GM21447 (cell line): ENCODE results near the gene CDK15.
"Not testable (repeated sequence)": the region's sequence is repeated elsewhere in the genome, so short reads cannot be mapped to it uniquely, and the experiment has no call there.

Experiments used
- ATAC-seq: cut with Tn5 transposase; IDR thresholded peaks from one replicate; pipeline ENCODE4 v1.9.1; 2021; ENCODE audit not compliant: unreplicated experiment

Gene CDK15

DNA sequence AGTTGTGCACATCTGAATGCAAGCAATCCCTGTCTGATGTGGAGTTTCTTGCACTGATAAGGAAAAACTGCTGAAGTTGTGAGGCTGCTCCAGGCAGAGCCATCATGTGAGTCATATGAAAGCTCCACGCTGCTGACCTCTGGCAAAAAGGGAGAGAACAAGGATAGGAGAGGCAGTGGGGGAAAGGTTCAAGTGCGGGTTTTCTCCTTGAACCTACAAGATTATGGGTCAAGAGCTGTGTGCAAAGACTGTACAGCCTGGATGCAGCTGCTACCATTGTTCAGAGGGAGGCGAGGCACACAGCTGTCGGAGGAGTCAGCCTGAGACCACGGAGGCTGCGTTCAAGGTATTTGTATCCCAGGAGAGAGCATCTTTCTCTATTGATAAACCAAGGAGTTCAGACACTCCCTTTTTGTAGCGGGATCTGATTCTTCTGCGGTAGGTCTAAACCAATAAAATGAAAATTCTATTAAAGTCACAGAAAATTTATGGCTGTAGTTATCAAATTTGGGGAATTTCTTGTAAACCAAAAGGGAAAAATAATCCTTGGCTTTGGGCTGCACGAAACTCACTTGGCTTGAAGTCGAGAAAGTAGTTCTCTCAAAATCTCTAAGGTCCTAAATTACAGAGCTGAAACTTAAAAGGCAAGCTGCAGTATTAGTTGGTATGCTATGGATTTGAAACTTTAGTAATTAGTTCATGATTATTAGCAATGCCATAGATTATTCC lies at the start of gene CDK15:
CDK15 (plus strand) TSS at position 96 of the 729 bp plus-strand sequence; CDS start at position 224, 128 bp downstream.
- ATAC-seq: no peak

DNA sequence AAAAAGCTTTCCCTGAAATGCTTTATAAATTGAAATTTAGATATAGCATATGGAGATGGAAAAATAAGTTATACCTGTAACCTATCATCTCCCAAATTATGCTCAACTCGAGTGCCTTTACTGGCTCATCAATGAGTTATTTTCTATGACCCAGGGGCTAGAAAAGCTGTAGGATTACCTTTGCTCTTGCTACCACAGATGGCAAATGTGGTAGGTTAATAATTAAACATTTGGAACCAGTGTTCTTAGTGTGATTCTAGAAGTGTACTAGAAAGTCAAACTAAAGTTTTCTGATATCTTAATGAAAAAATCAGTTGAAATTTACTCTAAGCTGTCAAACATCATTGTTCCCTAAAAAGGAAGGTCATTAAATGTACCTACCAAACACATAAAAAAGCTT lies 48.1 kb upstream of the CDK15 start:
- no peak for ATAC-seq

DNA sequence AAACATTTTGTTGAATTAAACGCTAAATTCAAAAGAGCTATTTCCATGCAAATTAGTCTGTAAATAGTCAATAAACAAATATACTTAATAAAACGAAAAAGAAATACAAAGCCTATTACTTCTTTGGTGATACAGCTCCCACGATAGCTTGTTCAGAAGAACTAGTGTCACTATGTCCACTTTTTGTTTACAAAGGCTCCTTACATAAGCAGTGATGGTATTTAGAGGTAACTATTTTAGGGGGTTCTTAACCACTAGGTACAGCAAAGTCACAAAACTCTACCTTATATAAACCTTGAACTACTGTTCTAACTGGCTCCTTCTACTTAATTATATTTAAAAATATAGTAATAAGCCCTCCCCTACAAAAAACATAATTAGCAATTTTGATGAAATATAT lies 47.5 kb upstream of the CDK15 start:
- no peak for ATAC-seq

DNA sequence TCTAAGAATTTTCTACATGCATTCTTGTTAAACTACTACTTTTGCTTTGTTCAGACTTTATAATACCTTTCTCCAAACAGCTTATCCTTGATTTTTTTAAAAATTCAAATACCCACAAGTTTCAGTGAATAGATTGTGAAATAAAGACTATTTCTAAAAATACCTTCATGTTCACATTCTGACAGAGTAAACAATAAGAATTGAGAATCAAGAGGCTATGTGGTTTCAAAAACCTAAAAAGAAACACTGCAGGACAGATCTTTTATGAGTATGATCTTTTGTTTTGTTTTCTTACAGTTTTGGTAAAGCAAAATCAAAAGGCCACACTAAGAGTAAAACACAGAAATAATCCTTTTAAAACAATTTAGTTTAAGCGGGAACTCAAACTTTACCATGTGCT lies 46.8 kb upstream of the CDK15 start:
- peak; percentile 59 for ATAC-seq

DNA sequence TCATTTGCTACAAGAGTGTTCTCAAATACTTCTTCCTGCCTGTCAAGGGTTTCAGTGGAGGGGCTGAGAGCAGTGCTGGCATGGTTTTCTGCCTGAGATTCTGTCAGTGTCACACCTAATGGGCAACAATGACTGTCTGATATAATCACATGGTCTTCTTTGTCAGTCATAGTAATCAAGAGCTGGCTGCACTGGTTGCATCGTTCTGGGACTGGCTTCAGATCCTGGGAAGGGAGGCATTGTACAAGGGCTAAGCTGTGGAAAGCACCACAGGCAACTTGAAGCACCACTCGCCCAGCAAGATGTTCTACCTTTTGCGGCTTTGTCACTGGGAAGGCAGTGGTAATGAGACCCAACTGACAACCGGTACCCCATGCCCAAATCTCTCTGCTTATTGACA lies 45.2 kb upstream of the CDK15 start:
- ATAC-seq: no peak

DNA sequence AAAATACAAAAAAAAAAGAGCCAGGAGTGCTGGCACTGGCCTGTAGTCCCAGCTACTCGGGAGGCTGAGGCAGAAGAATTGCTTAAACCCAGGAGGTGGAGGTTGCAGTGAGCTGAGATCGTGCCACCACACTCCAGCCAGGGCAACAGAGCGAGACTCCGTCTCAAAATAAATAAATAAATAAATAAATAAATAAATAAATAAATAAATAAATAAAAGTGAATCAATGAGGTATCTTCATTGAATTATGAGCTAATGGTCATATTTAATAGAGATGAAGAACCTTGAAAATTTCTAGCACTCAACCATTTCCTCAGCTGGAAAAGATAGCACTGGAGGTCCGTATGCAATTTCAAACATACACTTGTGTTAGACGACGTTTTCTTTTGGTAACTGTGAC lies 41.9 kb upstream of the CDK15 start:
- ATAC-seq: not testable (repeated sequence)

DNA sequence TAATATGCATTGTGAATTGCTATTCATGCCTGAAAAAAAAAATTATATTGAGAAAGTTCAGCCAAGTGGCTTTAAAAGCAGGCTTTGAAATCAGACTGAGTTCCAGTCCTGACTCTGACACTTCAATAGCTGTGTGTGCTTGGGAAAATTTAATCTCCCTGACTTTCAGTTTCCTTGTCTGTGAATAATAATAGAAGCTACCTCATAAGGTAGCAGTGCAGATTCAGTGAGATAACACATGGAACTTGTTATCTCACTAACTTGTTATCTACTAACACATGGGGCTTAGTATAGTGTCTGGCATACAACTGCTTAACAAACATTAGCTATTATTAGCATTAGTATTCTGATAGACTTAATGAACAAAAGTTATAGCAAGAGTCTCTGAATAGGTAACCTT lies 40.5 kb upstream of the CDK15 start:
- no peak for ATAC-seq

DNA sequence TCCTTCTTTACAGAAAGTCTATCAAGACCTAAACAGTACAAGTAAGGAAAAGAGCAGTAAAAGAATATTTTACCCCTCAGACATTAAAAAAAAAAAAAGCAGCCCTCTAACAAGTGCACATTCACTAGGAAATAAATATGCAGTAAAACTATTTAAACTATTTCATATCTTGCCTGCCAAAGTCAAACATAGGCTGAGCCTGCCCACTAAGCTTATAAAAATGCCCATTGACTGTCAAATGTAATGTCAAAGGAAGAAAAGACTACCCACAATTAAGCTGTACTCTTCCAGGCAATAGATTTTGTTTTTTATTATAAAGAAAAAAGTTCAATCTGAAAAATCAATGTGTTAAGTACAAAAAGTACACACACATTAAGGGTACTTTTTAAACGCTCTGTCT lies 37.4 kb upstream of the CDK15 start:
- ATAC-seq: no peak

DNA sequence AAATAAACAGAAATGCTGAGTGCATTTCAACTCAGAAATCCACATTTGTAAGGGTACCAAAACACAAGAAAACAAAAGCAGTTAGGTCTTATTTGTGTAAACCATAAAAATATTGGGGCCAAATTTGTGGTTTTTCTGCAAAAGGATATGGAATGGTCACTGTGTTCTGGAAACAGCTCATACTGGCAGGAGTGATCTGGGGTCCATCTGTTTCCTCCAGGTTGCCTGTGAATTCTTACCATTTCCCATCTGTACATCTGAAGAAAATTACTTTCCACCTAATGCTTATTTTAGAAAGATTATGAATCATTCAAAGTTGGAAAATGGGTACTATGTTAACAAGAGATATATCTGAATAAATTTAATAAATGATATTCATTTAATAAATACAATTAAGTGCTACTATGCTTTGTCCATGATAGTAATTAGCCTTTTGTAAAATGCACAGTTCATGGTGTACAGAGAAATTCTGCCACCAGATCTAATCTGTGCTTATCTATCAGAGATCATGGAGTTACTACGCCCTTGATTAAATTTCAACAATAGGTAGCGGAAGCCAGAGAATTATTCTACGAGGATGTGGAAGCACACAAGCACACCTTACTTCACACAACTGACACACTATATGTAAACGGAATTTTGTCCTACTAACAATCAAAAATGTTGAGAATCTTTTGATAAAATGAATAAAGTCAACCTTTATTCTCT lies 36.5 kb upstream of the CDK15 start:
- ATAC-seq: no peak

DNA sequence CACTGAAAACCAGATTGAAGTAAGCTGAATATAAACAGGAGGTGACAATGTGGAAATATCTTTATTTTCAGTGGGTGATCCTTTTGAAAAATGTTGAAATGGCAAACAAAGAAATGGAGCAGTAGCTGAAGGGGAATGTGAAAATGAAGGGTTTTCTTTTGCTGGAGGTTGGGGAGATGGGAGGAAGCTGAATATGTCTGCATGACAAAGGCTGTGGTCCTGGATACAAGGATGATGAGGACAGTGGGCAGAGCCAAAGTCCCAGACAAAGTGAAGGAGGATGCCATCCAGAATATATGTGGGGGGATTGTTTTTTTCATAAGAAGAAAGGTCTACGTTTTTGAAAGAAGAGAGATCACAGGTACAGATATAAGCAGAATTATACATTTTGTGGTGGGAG lies 32.3 kb upstream of the CDK15 start:
- ATAC-seq: no peak

DNA sequence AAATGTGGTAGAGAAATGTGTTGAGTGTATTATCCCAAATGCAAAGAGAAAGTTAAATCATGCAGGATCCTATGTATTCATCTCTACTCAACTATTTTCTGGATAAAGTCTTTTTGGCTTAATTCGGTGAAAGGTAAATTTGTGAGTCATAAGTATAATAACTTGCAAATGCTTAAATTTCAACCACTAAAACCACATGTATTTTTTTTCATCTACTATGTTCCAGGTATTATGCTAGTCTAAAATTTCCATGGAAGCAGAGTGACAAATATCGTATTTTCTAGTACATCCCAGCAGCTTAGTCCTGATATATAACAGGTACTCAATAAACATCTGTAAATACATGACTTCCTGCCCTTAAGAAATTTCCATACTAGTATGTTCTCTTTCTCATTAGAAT lies 31.8 kb upstream of the CDK15 start:
- ATAC-seq: no peak

DNA sequence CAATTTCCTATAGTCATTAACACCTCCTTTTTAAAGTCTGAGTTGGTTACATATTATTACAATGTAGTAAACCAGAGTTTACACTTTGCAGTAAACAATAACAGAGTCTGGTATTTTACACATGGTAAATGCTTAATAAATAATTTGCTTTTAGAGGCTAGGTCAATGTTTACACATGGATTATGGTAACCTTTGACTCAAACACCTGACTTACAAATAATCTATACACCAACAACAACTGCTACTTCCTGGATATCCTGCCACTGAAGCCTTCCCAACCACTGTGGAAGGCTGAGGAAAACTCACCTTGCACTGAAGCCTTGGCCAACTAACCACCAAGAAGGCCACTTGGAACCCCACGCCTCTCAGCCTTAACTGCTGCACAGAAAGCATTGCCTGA lies 31.0 kb upstream of the CDK15 start:
- ATAC-seq: no peak

DNA sequence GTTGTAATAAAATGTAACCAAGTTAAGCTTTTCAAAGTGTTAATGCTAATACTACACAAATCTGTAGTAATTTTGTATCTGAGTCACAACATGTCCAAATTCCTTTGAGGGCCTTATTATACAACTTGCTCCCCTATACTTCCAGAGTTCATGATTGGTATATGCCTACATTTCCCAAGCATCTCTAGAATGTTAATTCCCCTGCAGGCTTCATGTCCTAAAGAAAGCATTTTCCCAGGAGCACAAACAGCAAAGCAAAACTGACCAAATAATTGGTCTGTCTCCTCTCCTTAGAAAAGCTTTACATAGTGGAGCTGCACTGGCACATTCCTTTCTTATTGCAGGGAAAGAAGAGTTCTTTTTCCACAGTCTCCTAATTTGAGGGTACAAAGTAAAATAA lies 29.3 kb upstream of the CDK15 start:
- ATAC-seq: no peak

DNA sequence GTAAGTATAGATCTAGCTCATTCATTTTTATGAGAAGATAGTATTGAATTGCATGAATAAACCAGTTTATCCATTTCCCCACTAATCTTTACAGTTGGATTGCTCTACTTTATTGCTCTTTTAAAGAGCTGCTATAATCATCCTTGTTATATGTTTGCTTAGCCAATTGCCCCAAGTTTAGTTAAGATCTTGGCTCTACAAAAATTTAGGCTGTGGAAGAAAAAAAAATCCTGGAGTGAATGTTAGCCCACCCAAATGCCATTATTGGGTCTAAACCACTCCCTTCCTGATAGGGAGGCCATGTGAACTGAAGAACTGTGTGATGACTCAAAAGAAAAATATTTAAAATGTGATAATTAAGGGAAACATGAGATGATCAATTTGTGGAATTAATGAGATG lies 28.5 kb upstream of the CDK15 start:
- ATAC-seq: no peak

DNA sequence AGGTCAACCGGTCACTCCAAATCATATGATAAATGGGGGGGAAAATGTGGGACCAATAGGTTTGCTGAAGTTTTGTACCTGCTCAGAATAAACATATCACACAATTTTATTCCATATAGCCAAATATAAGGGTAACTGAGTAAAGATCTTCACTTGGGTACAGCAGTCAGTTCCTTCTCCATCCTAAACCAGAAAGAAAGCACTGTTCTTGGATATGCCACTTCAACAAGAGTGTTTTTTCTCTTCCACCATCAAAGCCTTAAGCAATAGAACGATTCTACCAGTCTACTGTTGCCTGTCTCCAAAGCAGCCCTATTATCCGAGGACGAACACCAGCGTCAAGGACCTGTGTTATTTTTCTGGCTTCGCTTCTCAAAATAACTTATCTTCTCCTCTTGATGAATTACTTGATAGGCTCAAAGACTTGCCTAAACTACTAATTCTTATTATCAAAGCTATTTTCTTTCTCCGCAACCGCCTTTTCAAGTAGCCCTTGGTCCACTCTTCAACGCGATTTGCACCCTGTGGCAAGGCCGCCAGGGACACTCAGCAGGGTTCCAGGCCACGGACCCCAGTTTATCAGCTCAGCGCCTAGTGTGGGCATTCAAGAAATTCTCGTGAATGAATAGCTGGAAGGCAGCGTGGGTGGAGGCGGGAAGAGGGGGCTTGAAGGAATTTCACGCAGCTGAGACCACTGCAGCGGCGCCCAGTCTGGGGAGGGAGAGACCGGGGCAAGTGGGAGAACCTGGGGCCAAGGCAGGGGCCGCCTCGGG lies 26.2 kb upstream of the CDK15 start:
- peak; percentile 3 for ATAC-seq

DNA sequence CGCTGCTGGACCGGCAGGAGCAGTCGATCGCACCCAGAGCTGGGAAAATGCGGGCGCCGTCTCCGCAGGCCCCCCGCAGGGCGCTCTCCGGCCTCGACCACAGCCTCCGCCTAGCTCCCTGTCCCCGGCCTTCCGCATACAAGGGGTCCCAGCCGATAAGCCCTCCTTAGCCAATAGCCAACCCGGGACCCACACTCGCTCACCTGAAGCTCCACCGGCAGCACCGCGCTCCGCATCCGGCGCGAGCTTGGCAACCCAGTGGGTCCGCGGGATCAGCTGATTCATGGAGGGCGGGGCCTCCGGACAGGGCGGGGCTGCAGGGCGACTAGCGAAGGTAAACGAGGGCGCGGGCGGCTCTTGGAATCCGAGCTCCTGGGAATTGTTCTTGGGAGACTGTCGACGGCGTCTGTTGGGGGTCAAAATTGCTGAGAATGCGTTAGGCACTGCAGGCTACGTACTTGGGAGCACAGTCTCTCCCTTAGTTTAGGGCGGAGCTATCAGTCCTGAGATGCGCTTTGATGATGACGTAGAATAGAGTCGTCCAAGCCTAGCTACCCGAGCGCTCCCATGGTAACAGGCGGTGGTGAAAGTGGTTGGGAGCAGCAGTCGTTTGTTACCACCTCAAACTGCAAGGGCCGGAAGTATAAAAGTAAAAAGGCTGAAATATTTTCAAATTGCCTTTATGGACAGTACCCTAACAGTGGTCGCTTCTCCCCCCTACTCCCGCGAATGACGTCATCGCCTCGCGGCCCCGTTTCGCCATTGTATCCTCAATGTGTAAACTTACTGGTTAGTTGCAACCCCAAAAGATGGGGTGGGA lies 25.5 kb upstream of the CDK15 start, which contains the start of gene ALS2:
ALS2 (minus strand) TSS at position 260 of the 820 bp plus-strand sequence. CDS start 12,048 bp downstream, outside the sequence.
- ATAC-seq: peak; percentile 97

DNA sequence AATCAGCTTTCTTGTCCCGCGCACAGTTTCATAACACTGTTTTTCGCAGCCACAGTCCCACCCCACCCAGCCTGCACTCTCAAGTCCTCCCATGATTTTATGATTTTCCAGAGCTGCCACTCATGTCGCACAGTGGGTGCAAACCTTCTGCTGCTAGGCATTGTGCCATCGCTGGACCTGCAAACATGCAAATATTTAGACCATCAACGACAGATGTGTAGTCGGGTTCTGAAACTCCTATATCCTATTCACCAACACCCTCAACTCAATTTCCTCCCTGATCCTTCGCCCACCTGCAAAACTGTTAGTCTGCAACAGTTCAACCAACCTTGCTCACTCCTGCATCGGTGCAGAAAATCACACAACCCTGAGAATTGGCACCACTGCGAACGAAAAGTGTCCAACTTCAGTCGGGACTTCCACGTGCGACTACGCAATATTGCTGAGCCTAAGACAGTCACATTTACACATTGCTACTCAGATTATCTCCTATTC lies 24.7 kb upstream of the CDK15 start:
- peak; percentile 3 for ATAC-seq

DNA sequence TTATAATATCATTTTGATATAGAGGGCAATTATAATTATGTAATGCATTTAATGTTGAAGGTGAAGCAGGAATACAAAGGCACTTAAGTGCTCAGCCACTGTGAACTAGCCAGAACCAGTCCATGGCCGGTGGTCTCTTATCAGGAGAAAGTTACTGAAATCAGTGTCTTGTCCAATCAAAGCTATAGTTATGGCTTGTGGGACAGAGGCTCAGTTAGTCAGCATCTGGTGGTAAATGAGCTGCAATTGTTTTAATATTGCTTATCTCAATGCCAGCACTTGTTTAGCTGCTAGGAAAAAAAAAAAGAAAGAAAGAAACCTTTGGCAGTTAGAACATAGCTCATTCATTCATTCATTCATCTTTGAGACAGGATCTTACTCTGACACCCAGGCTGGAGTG lies 21.8 kb upstream of the CDK15 start:
- ATAC-seq: no peak

DNA sequence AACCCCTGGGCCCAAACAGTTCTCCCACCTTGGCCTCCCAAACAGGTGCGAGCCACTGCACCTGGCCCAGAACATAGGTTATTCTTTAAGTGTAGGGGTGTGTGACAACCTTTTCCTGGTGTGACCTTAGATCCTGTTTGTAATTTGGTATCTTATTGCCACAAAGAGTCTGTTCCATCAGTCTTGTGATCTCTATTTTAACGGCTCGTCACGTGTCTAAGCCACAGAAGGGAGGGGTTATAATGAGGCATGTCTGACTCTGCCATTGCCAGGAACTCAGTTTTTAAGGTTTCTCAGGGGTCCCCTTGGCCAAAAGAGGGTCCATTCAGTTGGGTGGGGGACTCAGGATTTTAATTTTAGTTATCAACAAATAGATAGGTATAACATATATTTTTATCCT lies 21.2 kb upstream of the CDK15 start:
- ATAC-seq: no peak

DNA sequence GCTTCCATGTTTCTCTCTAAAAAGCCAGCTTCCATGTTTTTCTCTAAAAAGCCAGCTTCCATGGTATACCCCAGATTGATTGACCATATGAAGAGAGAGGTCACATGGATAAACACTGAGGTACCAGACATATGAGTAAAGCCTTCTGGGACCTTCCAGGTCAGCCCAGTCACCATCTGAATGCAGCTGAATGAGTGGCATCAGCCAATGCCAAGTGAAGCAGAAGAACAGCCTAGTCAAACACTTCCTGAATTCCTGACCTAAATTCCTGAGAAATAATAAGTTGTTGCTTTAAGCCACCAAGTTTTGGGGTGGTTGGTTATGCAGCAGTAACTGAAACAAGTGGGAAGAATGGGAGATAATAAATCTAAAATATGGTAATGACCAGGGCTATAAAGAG lies 19.9 kb upstream of the CDK15 start:
- ATAC-seq: no peak

DNA sequence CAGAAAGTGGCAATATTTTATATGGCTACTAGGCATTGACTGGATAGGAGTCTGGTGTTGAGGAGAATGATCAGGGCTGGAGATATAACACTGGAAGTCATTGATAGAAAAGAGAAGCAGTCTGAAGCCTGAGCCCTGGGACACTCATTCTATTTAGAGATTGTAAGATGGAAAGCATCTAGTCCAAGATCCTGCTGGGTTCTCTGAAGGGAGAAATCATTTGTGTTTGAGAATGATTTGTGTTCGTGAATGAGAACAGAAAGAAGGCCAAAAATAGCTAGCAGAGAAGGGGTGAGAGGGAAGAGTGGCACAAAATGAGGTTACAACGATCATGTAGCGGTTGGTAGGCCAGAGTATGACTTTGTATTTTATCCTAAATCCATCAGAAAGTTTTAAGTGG lies 18.0 kb upstream of the CDK15 start:
- no peak for ATAC-seq
